Measurements from ENCODE around the gene STX5. TPM values are rescaled to one million over a fixed set of nuclear protein-coding genes. Genes with fewer than 3 reads are reported as not detected.
"Not testable (repeated sequence)": the region's sequence is repeated elsewhere in the genome, so short reads cannot be mapped to it uniquely, and the experiment has no call there.

The STX5 gene
- total RNA-seq, 2 donors from 2014 or later = 32.0 to 53.4 TPM

DNA sequence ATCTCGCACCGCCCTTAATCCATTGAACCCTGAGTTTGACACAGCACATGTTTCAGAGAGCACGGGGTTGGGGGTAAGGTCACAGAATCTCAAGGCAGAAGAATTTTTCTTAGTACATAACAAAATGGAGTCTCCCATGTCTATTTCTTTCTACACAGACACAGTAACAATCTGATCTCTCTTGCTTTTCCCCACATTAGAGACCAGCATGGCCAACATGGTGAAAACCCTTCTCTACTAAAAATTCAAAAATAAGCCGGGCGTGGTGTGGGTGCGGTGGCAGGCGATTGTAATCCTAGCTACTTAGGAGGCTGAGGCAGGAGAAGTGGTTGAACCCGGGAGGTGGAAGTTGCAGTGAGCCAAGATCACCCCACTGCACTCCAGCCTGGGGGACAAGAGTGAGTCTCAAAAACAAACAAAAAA is 27.4 kb upstream of the STX5 start:
- H3K9me3 Mint-ChIP-seq; H3K4me3 Mint-ChIP-seq; DNase-seq (ENCODE audit: low spot score); H3K27me3 Mint-ChIP-seq; ATAC-seq; H3K27ac Mint-ChIP-seq: not testable (repeated sequence)
- peaks cover 39 to 43% of the 10 kb centered on the region in 2 donors for H3K4me1 Mint-ChIP-seq (ENCODE audit: low read depth in 2 of 2)
- peaks cover 20% of the 10 kb centered on the region for H3K36me3 Mint-ChIP-seq

DNA sequence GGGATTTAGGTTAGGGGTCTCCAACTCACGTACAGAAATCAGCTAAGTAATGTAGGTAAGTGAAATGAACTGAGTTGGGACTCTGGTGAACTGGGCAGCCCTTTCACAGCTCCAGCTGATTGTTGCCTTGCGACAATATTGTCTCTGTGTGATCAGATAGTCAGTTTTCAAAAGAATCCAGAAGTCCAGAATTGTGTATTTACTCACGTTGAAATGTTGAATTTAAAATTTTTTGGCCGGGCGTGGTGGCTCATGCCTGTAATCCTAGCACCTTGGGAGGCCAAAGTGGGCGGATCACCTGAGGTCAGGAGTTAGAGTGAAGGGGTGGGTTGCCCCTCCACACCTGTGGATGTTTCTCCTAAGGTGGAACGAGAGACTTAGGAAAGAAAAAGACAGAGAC is 26.4 kb upstream of the STX5 start:
- H3K4me3 Mint-ChIP-seq = peak overlapping the region; percentile 95
- H3K4me1 Mint-ChIP-seq (ENCODE audit: low read depth in 2 of 2) = peaks cover 50 to 54% of the 10 kb centered on the region in 2 donors
- H3K27me3 Mint-ChIP-seq = peaks cover 5 to 7% of the 10 kb centered on the region in 2 donors
- ATAC-seq = no peak
- H3K36me3 Mint-ChIP-seq = peaks cover 30% of the 10 kb centered on the region
- peak overlapping the region; percentile 69 to 93 for H3K27ac Mint-ChIP-seq
- no peaks in the 10 kb centered on the region for H3K9me3 Mint-ChIP-seq
- DNase-seq (ENCODE audit: low spot score) = no peak

DNA sequence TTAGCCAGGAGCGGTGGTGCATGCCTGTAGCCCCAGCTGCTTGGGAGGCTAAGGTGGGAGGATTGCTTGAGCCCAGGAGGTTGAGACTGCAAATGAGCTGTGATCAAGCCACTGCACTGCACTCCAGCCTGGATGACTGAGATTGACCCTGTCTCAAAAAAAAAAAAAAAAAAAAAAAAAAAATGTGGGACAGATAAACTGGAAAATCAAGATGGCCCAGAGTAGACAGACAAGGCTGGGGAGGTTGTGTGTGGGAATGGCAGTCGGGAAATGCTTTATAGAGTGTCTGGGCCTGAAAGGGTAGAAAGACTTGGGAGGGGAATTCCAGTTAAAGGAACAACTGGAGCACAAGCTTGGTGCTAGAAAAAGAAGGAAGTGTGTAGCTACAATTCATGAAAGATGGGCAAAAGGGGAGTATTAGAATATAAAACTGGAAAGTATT is 25.7 kb upstream of the STX5 start:
- peak overlapping the region; percentile 69 to 93 for H3K27ac Mint-ChIP-seq
- ATAC-seq (no peak), DNase-seq (ENCODE audit: low spot score) (no peak)
- H3K4me3 Mint-ChIP-seq = peak overlapping the region; percentile 95
- H3K27me3 Mint-ChIP-seq = peaks cover 5 to 7% of the 10 kb centered on the region in 2 donors
- H3K36me3 Mint-ChIP-seq = peaks cover 37% of the 10 kb centered on the region
- H3K9me3 Mint-ChIP-seq = no peaks in the 10 kb centered on the region
- H3K4me1 Mint-ChIP-seq (ENCODE audit: low read depth in 2 of 2) = peaks cover 53 to 58% of the 10 kb centered on the region in 2 donors

DNA sequence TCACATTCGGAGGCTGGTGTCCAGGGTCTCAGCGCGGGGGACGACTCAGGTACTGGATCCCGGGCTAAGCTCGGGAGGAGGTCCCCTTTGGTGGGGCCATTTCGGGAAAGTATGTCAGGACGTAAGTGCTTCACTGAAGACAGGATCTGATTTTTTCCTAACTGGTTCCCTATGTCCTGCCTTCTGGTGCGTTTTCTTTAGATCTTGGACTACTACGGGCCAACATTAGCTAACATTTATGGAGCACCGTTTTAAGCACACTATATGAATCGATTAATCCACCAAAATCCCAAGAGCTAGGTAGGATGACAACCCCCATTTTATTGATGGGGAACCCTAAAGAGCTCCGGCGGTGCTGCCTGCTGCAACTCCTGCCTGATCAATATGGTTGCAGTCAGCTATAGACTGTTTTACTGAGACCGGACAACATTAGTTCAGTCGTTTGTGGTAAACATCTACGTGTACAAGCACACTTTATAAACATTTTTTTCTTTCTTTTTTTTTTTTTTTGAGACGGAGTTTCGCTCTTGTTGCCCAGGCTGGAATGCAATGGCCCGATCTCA is 24.6 kb upstream of the STX5 start:
- H3K4me1 Mint-ChIP-seq (ENCODE audit: low read depth in 2 of 2) = peaks cover 56 to 63% of the 10 kb centered on the region in 2 donors
- H3K36me3 Mint-ChIP-seq = peaks cover 45% of the 10 kb centered on the region
- H3K27me3 Mint-ChIP-seq = peaks cover 5 to 7% of the 10 kb centered on the region in 2 donors
- DNase-seq (ENCODE audit: low spot score) (no peak), ATAC-seq (no peak)
- H3K9me3 Mint-ChIP-seq = no peaks in the 10 kb centered on the region
- H3K27ac Mint-ChIP-seq = peak overlapping the region; percentile 90 to 93
- H3K4me3 Mint-ChIP-seq = peak overlapping the region; percentile 95

DNA sequence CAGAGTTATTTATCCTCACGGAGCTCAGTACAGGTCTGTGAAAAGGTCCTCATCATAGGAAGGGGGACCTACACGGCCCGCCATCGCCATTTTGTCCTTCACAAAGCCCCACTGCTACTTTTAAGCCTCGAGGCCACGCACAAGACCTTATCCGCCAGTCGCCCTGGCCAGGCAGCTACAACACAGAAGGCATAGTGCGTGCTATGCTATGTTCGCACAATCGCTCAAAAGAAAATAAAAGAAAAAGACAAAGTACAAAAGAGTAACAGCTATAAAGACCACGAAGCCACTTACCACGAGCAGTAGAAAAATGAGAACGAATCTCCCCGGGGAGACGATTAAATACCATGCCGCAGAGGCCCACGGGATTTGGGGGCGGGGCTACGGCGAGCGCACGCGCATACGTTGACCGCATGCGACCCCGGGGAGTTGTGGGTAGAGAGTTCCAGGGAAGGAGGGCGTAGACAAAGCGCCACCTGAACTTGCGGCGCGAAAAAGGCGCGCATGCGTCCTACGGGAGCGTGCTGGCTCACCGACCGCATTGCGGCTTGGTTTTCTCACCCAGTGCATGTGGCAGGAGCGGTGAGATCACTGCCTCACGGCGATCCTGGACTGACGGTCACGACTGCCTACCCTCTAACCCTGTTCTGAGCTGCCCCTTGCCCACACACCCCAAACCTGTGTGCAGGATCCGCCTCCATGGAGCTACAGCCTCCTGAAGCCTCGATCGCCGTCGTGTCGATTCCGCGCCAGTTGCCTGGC is 23.9 kb upstream of the STX5 start:
- no peaks in the 10 kb centered on the region for H3K9me3 Mint-ChIP-seq
- DNase-seq (ENCODE audit: low spot score) (peak; percentile 99), ATAC-seq (peak; percentile 94 to 95)
- H3K4me1 Mint-ChIP-seq (ENCODE audit: low read depth in 2 of 2) = peaks cover 51 to 56% of the 10 kb centered on the region in 2 donors
- peak overlapping the region; percentile 90 to 93 for H3K27ac Mint-ChIP-seq
- peaks cover 45% of the 10 kb centered on the region for H3K36me3 Mint-ChIP-seq
- peaks cover 5 to 7% of the 10 kb centered on the region in 2 donors for H3K27me3 Mint-ChIP-seq
- peak overlapping the region; percentile 95 for H3K4me3 Mint-ChIP-seq

DNA sequence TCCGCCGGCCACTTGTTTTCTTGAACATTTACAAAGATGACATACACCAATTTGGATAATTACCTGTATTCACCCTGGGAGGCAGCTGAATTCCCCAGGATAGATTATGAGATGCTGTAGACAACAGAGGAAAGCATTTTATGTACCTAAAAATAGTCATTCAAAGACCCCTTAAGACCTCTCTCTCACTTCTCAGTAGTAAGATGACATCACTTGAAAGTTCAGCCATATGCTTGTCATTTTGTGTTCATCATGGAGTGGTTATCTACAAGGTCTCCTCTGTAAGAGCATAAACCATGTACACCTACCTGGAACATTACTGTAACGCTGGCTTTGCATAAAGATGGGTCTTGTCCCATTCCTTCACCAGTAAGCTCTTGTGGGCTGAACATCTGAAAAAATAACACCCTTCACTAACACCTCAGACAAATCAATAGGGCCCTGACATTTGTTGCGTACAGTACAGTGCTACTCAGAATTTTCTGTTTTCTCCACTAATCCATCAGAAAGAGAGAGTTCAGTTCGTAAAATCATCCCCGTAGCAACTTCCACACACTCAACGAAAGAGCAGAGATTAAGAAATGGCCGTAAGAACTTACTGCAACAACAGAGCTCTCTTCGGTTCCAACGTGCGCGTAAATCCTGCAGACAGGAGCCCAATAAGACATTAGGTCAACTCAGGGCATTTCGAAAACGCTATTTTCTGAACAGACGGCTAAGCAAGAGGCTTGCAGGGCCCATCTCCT is 23.1 kb upstream of the STX5 start:
- peak overlapping the region; percentile 90 to 93 for H3K27ac Mint-ChIP-seq
- peaks cover 45% of the 10 kb centered on the region for H3K36me3 Mint-ChIP-seq
- DNase-seq (ENCODE audit: low spot score) (no peak), ATAC-seq (no peak)
- H3K9me3 Mint-ChIP-seq = no peaks in the 10 kb centered on the region
- H3K27me3 Mint-ChIP-seq = peaks cover 5 to 7% of the 10 kb centered on the region in 2 donors
- peak overlapping the region; percentile 95 for H3K4me3 Mint-ChIP-seq
- peaks cover 48 to 53% of the 10 kb centered on the region in 2 donors for H3K4me1 Mint-ChIP-seq (ENCODE audit: low read depth in 2 of 2)

DNA sequence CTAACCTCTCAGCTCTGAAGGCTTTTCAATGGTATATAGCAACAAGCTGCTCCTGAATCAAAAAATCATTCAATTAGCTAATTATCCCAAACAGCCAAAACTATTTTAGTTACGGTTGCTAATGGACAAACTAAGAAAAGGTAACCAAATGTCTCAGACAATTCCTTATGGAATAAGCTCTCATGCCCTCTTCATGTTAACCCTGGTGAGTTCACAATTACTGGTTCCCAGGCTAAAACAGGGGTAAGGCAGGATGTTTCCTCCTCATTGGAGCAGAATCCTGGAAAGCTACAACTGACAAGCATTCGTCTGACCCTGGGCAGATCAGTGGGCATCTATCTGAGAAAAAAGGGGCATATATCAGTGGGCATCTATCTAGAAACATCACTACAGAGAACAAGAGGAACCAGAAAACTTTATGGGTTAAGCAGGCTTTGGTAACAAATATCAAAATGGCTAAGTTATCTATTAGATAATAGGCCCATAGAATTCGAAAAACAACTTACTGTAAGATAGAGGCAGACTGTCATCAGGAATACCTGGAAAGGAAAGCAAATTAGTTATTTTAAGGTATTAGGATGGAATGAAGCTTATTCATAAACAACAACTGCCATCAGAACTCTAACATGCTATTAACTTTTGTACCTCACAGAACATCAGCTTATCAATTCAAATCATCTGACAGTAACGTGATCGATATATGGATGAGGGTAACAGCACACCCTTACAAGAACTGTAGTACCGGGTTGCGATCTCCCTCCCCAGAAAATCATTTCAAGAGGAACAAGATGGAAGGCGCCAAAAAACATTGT is 22.4 kb upstream of the STX5 start:
- Mint-ChIP-seq H3K27me3 (peaks cover 5 to 7% of the 10 kb centered on the region in 2 donors), H3K36me3 (peaks cover 45% of the 10 kb centered on the region), H3K27ac (peak overlapping the region; percentile 90 to 93), H3K4me3 (peak overlapping the region; percentile 95), H3K4me1 (ENCODE audit: low read depth in 2 of 2) (peaks cover 48 to 53% of the 10 kb centered on the region in 2 donors), H3K9me3 (no peaks in the 10 kb centered on the region)
- ATAC-seq = no peak
- DNase-seq (ENCODE audit: low spot score) = no peak

DNA sequence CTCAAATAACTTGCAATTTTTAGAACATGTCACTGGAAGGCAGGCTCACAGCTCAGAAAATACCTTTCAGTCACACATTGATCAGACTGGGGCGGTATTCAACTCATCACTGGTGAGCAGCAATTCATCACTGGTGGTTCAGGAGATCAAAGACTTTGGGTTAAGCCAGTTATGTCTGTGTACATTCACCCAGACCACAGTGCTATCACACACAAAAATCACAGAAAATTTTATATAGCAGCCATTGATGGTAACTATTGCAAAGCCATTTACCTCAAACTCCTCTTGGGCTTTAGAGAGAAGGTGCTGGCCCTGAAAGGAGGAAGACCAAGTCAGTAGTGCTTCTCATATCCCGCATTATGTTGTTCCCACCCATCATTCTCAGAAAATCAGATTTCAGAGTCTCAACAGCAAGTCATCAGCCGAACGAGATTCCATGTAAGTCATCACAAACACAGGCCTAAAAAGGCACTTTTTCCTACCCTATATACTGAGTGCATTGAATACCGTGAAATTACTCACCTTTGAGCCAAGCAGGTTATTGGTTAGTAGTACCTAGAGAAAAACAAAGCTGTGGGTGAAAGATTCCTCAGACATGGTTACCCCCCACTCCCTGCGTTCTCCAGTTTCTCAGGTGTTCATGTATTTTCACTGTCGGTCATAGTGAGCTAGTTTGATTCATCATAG is 21.6 kb upstream of the STX5 start:
- Mint-ChIP-seq H3K4me1 (ENCODE audit: low read depth in 2 of 2) (peaks cover 48 to 53% of the 10 kb centered on the region in 2 donors), H3K27ac (peak overlapping the region; percentile 90 to 93), H3K4me3 (peak overlapping the region; percentile 95), H3K27me3 (peaks cover 5 to 7% of the 10 kb centered on the region in 2 donors), H3K36me3 (peaks cover 45% of the 10 kb centered on the region), H3K9me3 (no peaks in the 10 kb centered on the region)
- ATAC-seq (no peak), DNase-seq (ENCODE audit: low spot score) (no peak)

DNA sequence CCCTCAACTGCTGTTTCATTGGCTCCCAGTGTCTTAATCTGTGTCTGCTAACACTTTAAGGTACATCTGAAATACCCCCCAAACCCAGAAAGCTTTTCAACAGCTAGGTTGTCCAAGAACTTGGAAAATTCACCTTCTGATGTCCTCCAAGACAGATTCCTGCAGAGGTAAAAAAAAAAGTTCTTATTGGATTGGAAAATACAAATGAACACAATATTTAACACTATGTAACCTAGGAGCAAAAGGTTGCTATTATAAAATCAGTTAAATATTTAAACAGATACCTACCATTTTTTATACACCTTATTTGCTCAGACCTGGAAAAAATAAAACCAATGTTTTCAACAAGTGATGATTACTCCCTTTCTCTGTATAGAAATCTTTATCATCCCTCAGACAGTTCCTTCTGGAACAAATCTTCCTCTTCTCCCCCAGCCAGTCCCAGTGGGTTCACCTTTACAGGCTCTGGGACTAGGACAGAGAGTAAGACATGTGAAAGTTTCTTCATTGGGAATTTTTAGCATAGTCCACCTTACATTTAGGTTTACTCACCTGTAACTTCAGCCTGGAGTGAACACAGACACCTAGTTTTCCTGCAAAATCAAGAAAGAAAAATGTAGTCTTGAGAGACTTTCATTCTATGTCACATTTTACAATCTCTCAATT is 20.8 kb upstream of the STX5 start:
- peaks cover 43% of the 10 kb centered on the region for H3K36me3 Mint-ChIP-seq
- ATAC-seq (no peak), DNase-seq (ENCODE audit: low spot score) (no peak)
- H3K27ac Mint-ChIP-seq = peak overlapping the region; percentile 90 to 93
- no peaks in the 10 kb centered on the region for H3K9me3 Mint-ChIP-seq
- peaks cover 44 to 49% of the 10 kb centered on the region in 2 donors for H3K4me1 Mint-ChIP-seq (ENCODE audit: low read depth in 2 of 2)
- peak overlapping the region; percentile 95 for H3K4me3 Mint-ChIP-seq
- peaks cover 1 to 4% of the 10 kb centered on the region in 2 donors for H3K27me3 Mint-ChIP-seq

DNA sequence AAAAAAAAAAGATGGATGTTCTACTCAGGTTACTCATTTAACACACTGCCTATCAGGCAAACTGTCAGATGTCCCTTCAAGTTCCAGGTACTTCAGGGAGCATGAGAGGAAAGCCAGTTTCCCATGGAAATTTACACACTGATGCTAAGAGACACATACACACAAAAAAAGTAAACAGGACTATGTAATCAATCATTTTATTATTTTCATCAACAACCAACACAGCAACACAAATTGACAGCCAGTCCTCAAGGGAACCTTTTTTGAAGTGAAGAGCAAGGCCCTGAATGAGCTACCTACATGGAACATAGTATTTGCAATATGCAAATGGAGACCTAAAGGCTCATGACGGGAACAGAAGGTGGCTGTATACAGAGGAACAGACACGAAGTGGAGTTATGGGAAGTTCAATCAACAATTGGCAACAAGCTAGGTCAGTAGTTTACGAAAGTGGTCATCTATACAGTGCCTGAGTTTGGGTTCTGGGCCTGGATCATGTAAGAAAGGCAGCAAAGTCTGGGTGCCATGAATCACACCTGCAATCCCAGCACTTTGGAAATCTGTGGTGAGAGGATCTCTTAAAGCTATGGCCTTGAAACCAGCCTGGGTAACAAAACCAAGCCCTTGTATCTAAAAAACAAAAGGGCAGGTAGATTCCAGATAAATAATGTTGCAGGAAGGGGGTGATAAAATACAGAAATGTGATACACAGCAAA is 20.1 kb upstream of the STX5 start:
- Mint-ChIP-seq H3K27ac (peak overlapping the region; percentile 23 to 93), H3K4me1 (ENCODE audit: low read depth in 2 of 2) (peaks cover 43 to 45% of the 10 kb centered on the region in 2 donors), H3K36me3 (peaks cover 41% of the 10 kb centered on the region), H3K27me3 (no peaks in the 10 kb centered on the region), H3K4me3 (peak overlapping the region; percentile 95), H3K9me3 (no peaks in the 10 kb centered on the region)
- DNase-seq (ENCODE audit: low spot score) (no peak), ATAC-seq (no peak)

DNA sequence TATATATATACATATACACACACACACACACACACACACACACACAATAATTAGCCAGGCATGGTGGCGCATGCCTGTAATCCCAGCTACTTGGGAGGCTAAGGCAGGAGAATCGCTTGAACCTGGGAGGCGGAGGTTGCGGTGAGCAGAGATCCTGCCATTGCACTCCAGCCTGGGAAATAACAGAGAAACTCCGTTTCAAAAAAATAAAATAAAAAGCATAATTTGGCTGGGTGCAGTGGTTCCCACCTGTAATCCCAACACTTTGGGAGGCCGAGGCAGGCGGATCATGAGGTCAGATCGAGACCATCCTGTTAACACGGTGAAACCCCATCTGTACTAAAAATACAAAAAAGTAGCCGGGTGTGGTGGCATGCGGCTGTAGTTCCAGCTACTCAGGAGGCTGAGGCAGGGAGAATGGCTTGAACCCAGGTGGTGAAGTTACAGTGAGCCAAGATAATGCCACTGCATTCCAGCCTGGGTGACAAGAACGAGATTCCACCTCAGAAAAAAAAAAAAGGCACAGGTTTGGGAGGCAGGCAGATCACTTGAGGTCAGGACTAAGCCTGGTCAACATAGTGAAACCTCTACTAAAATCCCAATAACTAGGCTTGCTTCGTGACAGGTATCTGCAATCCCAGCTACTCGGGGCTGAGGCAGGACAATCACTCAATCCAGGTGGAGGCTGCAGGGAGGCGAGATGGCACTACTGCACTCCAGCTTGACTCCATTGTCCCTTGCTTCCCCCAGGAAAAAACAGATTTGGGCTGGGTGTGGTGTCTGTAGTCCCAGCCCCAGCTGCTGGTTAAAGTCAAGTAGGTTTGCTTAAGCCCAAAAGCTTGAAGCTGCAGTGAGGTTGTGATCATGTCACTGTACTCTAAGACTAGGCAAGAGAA is 19.3 kb upstream of the STX5 start:
- H3K36me3 Mint-ChIP-seq = peaks cover 41% of the 10 kb centered on the region
- H3K27ac Mint-ChIP-seq = peak overlapping the region; percentile 23 to 93
- no peak for ATAC-seq
- H3K27me3 Mint-ChIP-seq = no peaks in the 10 kb centered on the region
- H3K9me3 Mint-ChIP-seq = no peaks in the 10 kb centered on the region
- peak overlapping the region; percentile 95 for H3K4me3 Mint-ChIP-seq
- H3K4me1 Mint-ChIP-seq (ENCODE audit: low read depth in 2 of 2) = peaks cover 39 to 41% of the 10 kb centered on the region in 2 donors
- DNase-seq (ENCODE audit: low spot score) = no peak

Measured in natural killer cell treated with Interleukin-12 subunit alpha and Interleukin-12 subunit beta and Interleukin-15 and Interleukin-18, amount 100 ng/mL, for 72 hours (primary cell).